Mesenchymal stem cell (in vitro differentiated cells and primary cell): ENCODE results near the gene BMPR1B.
"Not testable (repeated sequence)": the region's sequence is repeated elsewhere in the genome, so short reads cannot be mapped to it uniquely, and the experiment has no call there.

Source experiments
- DNase-seq: peaks from one replicate; pipeline ENCODE4 v3.0.0-alpha.2; 2013
- H2AFZ ChIP-seq: one replicate; pipeline ENCODE4 v1.6.1; 2013; ENCODE audit warnings: low read depth, mild to moderate bottlenecking, control low read depth, inconsistent platforms, low read length, moderate library complexity
- H2AK5ac ChIP-seq: 2 replicates; pipeline ENCODE4 v1.6.1; 2013; ENCODE audit warnings: low read length, moderate library complexity, mild to moderate bottlenecking, inconsistent platforms; ENCODE audit not compliant: severe bottlenecking
- H2BK120ac ChIP-seq: one replicate; pipeline ENCODE4 v1.6.1; 2013; ENCODE audit warnings: low read depth, mild to moderate bottlenecking, inconsistent platforms, low read length, moderate library complexity
- H2BK12ac ChIP-seq, 2 experiments: one replicate each; pipeline ENCODE4 v1.6.1; 2013; ENCODE audit warnings: inconsistent platforms in 2 of 2, low read length in 2 of 2, mild to moderate bottlenecking in 2 of 2, moderate library complexity in 2 of 2, control low read depth in 1 of 2
- H2BK15ac ChIP-seq: one replicate; pipeline ENCODE4 v1.6.1; 2013; ENCODE audit warnings: mild to moderate bottlenecking, low read depth, inconsistent platforms; ENCODE audit not compliant: poor library complexity, severe bottlenecking
- H2BK5ac ChIP-seq: 2 replicates; pipeline ENCODE4 v1.6.1; 2013; ENCODE audit warnings: low read depth, mild to moderate bottlenecking, low read length, control low read depth, inconsistent platforms; ENCODE audit not compliant: poor library complexity, severe bottlenecking
- H3K14ac ChIP-seq, 2 experiments: one replicate each; pipeline ENCODE4 v1.6.1; 2013; ENCODE audit warnings: inconsistent platforms in 2 of 2, low read length in 2 of 2, control low read depth in 1 of 2, mild to moderate bottlenecking in 1 of 2, moderate library complexity in 1 of 2
- H3K18ac ChIP-seq, 2 experiments: one replicate each; pipeline ENCODE4 v1.6.1; 2013; ENCODE audit warnings: inconsistent platforms in 2 of 2, low read length in 2 of 2, control low read depth in 1 of 2, low read depth in 1 of 2, mild to moderate bottlenecking in 1 of 2
- H3K23ac ChIP-seq, 2 experiments: one replicate each; pipeline ENCODE4 v1.6.1; 2013; ENCODE audit warnings: inconsistent platforms in 2 of 2, low read length in 2 of 2, mild to moderate bottlenecking in 2 of 2, moderate library complexity in 2 of 2, control low read depth in 1 of 2
- H3K27ac ChIP-seq: 2 replicates; pipeline ENCODE4 v1.5.1; 2013; ENCODE audit warnings: mild to moderate bottlenecking, moderate library complexity, low read length, control low read depth, inconsistent platforms; ENCODE audit not compliant: poor library complexity, severe bottlenecking
- H3K27me3 ChIP-seq, 2 experiments: 2 replicates each; pipeline versions ENCODE4 v1.6.1 to v1.7.0; 2013; ENCODE audit warnings: low read length in 2 of 2, mild to moderate bottlenecking in 2 of 2, moderate library complexity in 2 of 2, control low read depth in 1 of 2, inconsistent platforms in 1 of 2; ENCODE audit not compliant: control insufficient read depth in 1 of 2, insufficient read depth in 1 of 2
- H3K36me3 ChIP-seq, 2 experiments: 2 replicates each; pipeline versions ENCODE4 v1.6.1 to v1.7.0; 2013; ENCODE audit warnings: low read length in 2 of 2, control low read depth in 1 of 2, inconsistent platforms in 1 of 2, low read depth in 1 of 2, mild to moderate bottlenecking in 1 of 2; ENCODE audit not compliant: insufficient read depth in 2 of 2, control insufficient read depth in 1 of 2
- H3K4ac ChIP-seq, 2 experiments: one replicate each; pipeline ENCODE4 v1.6.1; 2013; ENCODE audit warnings: inconsistent platforms in 2 of 2, low read length in 2 of 2, mild to moderate bottlenecking in 2 of 2, moderate library complexity in 2 of 2, control low read depth in 1 of 2, low read depth in 1 of 2
- H3K4me1 ChIP-seq: 2 replicates; pipeline ENCODE4 v1.6.1; 2013; ENCODE audit warnings: low read depth, low read length, control low read depth; ENCODE audit not compliant: control insufficient read depth, insufficient read depth
- H3K4me2 ChIP-seq: 2 replicates; pipeline ENCODE4 v1.6.1; 2013; ENCODE audit warnings: low read length, mild to moderate bottlenecking, inconsistent platforms; ENCODE audit not compliant: poor library complexity, severe bottlenecking
- H3K4me3 ChIP-seq, 2 experiments: 2 replicates each; pipeline versions ENCODE4 v1.5.1 to v1.7.0; 2013; ENCODE audit warnings: low read length in 2 of 2, mild to moderate bottlenecking in 2 of 2, control low read depth in 1 of 2, low read depth in 1 of 2; ENCODE audit not compliant: insufficient read depth in 1 of 2
- H3K79me1 ChIP-seq: replicated peaks from 2 replicates; pipeline ENCODE4 v1.6.1; 2013; ENCODE audit warnings: mild to moderate bottlenecking, control low read depth, low read length, inconsistent platforms; ENCODE audit not compliant: poor library complexity, severe bottlenecking
- H3K9ac ChIP-seq: 2 replicates; pipeline ENCODE4 v1.7.0; 2013; ENCODE audit warnings: mild to moderate bottlenecking, low read length, moderate library complexity
- H3K9me3 ChIP-seq: 2 replicates; pipeline ENCODE4 v1.7.0; 2013; ENCODE audit warnings: mild to moderate bottlenecking, low read length; ENCODE audit not compliant: control insufficient read depth
- H4K8ac ChIP-seq: one replicate; pipeline ENCODE4 v1.6.1; 2013; ENCODE audit warnings: inconsistent platforms, mild to moderate bottlenecking, low read length, moderate library complexity
- H4K91ac ChIP-seq: one replicate; pipeline ENCODE4 v1.6.1; 2013; ENCODE audit warnings: mild to moderate bottlenecking, low read length, inconsistent platforms
- WGBS: methylation state at CpG from one replicate; pipeline ENCODE4 v1.1.7; 2013; ENCODE audit warnings: mixed read lengths; 5-methylcytosine and 5-hydroxymethylcytosine counted together

BMPR1B gene

GRCh38 chr4:94827481-94828110, 69.8 kb downstream of the BMPR1B start:
- Histone ChIP-seq H3K4ac (no peak overlapping the region), H3K9ac (peak overlapping the region; percentile 89), H2BK5ac (no peak overlapping the region), H3K23ac (no peak overlapping the region), H2AK5ac (no peak overlapping the region), H4K8ac (no peak overlapping the region), H3K18ac (no peak overlapping the region), H3K36me3 (no peaks in the 10 kb centered on the region), H2AFZ (no peak overlapping the region), H2BK15ac (no peak overlapping the region), H2BK12ac (no peak overlapping the region), H4K91ac (no peak overlapping the region), H3K79me1 (peaks cover 1% of the 10 kb centered on the region), H3K4me3 (peak overlapping the region in 1 of 2 experiments; percentile 60), H3K14ac (no peak overlapping the region), H3K27me3 (no peaks in the 10 kb centered on the region), H3K4me1 (peaks cover 6% of the 10 kb centered on the region), H3K27ac (peak overlapping the region; percentile 52), H3K4me2 (no peak overlapping the region), H2BK120ac (no peak overlapping the region), H3K9me3 (no peaks in the 10 kb centered on the region)
- DNase-seq, result peak; percentile 62
- no CpG with 5 or more reads among the region's 5 CpGs for WGBS

- no peaks in the 10 kb centered on the region for H3K9me3 ChIP-seq
- H4K91ac ChIP-seq, result no peak overlapping the region
- H2BK120ac ChIP-seq, result no peak overlapping the region
- no peak overlapping the region for H2BK5ac ChIP-seq
- H3K23ac ChIP-seq, result no peak overlapping the region
- H3K4me3 ChIP-seq, result no peak overlapping the region
- H3K4me1 ChIP-seq, result peaks cover 6% of the 10 kb centered on the region
- H3K27ac ChIP-seq, result no peak overlapping the region
- no peak for DNase-seq
- no peak overlapping the region for H4K8ac ChIP-seq
- H3K27me3 ChIP-seq, result no peaks in the 10 kb centered on the region
- H2AFZ ChIP-seq, result no peak overlapping the region
- peaks cover 1% of the 10 kb centered on the region for H3K79me1 ChIP-seq
- H3K4ac ChIP-seq, result no peak overlapping the region
- H3K36me3 ChIP-seq, result no peaks in the 10 kb centered on the region
- no peak overlapping the region for H3K18ac ChIP-seq
- no peak overlapping the region for H3K14ac ChIP-seq
- H3K4me2 ChIP-seq, result no peak overlapping the region
- H2BK12ac ChIP-seq, result no peak overlapping the region
- H3K9ac ChIP-seq, result no peak overlapping the region
- H2BK15ac ChIP-seq, result no peak overlapping the region
- no peak overlapping the region for H2AK5ac ChIP-seq
- no CpG with 5 or more reads among the region's 1 CpG for WGBS
Observed at GRCh38 chr4:94828882-94829281, 71.1 kb downstream of the BMPR1B start.

DNA sequence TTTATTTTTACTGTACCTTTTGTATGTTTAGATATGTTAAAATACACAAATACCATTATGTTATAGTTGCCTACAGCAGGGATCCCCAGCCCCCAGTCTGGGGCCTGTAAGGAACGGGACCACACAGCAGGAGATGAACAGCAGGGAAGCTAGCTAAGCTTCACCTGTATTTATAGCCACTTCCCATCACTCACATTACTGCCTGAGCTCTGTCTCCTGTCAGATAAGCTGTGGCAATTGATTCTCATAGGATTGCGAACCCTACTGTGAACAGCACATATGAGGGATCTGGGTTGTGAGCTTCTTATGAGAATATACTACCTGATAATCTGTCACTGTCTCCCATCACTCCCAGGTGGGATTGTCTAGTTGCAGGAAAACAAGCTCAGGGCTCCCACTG, 73.9 kb downstream of the BMPR1B start:
- Histone ChIP-seq H3K9me3 (no peaks in the 10 kb centered on the region), H2BK120ac (no peak overlapping the region), H3K4me1 (peaks cover 4% of the 10 kb centered on the region), H2AFZ (no peak overlapping the region), H3K18ac (peak overlapping the region in 1 of 2 experiments; percentile 21), H4K8ac (no peak overlapping the region), H3K14ac (no peak overlapping the region), H3K4me2 (no peak overlapping the region), H2BK12ac (no peak overlapping the region), H3K27ac (no peak overlapping the region), H3K36me3 (no peaks in the 10 kb centered on the region), H4K91ac (no peak overlapping the region), H3K4ac (no peak overlapping the region), H3K27me3 (no peaks in the 10 kb centered on the region), H3K23ac (no peak overlapping the region), H2BK5ac (no peak overlapping the region), H3K9ac (no peak overlapping the region), H2BK15ac (no peak overlapping the region), H3K79me1 (no peaks in the 10 kb centered on the region), H3K4me3 (no peak overlapping the region), H2AK5ac (no peak overlapping the region)
- DNase-seq, result no peak
- 69% methylated on average over 1 of the region's 2 CpGs for WGBS

GRCh38 chr4:94832329-94832728, 74.6 kb downstream of the BMPR1B start:
- not testable (repeated sequence) for H3K36me3 ChIP-seq, H3K14ac ChIP-seq, H2BK5ac ChIP-seq, H2BK15ac ChIP-seq, H3K27ac ChIP-seq, DNase-seq, H2AFZ ChIP-seq, H3K4me1 ChIP-seq, H3K4me3 ChIP-seq, H4K8ac ChIP-seq, H4K91ac ChIP-seq, H3K79me1 ChIP-seq, H3K23ac ChIP-seq, H2BK12ac ChIP-seq, H3K4me2 ChIP-seq, H2AK5ac ChIP-seq, H3K4ac ChIP-seq, H3K27me3 ChIP-seq, H2BK120ac ChIP-seq, H3K9me3 ChIP-seq, H3K9ac ChIP-seq, H3K18ac ChIP-seq
- WGBS, result 88% methylated on average over 5 of the region's 5 CpGs
